PC-9 (cell line): ENCODE data around the gene RHBDD3.

ENCODE experiments used
- EZH2 ChIP-seq: fragments of 200-600 bp; sonication (generic); IDR thresholded peaks from 2 replicates; pipeline ENCODE4 v1.8.0; 2017; ENCODE audit warnings: antibody characterized with exemption, low read depth
- TF ChIP-seq, protein P1 (sequence below): fragments of 200-600 bp; sonication (generic); conservative IDR thresholded peaks from 2 replicates; pipeline ENCODE4 v1.6.1; 2017; ENCODE audit warnings: mixed run types, antibody characterized with exemption, mild to moderate bottlenecking, moderate library complexity

DNA sequence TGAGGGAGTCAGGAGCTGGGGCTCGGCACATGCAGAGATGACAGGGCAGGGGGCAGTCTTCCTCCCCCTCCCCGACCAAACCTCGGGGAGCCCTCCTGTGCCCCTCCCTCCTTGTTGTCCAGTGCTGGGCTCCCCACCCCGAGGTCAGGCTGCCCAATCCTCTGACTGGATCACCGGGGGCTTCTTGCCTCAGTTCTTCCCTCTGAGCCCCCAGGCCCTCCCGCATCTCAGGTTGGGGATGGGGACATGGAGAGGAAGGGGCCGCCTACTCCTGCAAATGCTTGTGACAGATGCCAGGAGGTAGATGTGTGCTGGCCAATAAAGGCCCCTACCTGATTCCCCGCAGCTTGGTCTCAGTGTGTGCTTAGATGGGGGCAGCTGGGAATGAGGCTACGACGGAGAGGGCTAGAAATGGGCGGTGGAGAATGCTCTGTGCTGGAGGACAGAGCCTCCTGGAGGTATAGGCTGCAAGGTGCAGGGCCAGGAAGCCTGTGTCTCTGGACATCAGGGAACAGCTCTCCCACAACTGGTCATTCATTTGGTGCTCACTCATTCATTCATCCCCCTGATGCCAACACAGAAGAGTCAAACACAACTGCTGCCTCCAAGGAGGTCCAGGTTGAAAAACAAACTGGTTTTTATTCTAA, 8.4 kb downstream of the RHBDD3 start:
- TF ChIP-seq, protein P1, sequence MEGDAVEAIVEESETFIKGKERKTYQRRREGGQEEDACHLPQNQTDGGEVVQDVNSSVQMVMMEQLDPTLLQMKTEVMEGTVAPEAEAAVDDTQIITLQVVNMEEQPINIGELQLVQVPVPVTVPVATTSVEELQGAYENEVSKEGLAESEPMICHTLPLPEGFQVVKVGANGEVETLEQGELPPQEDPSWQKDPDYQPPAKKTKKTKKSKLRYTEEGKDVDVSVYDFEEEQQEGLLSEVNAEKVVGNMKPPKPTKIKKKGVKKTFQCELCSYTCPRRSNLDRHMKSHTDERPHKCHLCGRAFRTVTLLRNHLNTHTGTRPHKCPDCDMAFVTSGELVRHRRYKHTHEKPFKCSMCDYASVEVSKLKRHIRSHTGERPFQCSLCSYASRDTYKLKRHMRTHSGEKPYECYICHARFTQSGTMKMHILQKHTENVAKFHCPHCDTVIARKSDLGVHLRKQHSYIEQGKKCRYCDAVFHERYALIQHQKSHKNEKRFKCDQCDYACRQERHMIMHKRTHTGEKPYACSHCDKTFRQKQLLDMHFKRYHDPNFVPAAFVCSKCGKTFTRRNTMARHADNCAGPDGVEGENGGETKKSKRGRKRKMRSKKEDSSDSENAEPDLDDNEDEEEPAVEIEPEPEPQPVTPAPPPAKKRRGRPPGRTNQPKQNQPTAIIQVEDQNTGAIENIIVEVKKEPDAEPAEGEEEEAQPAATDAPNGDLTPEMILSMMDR = peak; percentile 27; the same call in 1 of the 2 replicates
- no peak for TF ChIP-seq EZH2
